GM23338 (cell line): Measurements from ENCODE around the gene NENF. TPM values are rescaled to one million over a fixed set of nuclear protein-coding genes. Genes with fewer than 3 reads are reported as not detected.

Experiments
- ATAC-seq: fragments of 200-7000 bp; cut with Tn5 transposase; 3 replicates; pipeline ENCODE4 v1.9.1; 2020
- DNase-seq: peaks from one replicate; pipeline ENCODE4 v3.0.0-alpha.2; 2015; ENCODE audit warnings: low spot score
- H2AFZ ChIP-seq: fragments of 200-600 bp; sonication (generic); 2 replicates; pipeline ENCODE4 v1.8.0; 2016; ENCODE audit warnings: antibody characterized with exemption, mild to moderate bottlenecking, moderate library complexity
- H3F3A ChIP-seq: fragments of 200-600 bp; sonication (generic); replicated peaks from 2 replicates; pipeline ENCODE4 v1.8.0; 2017; ENCODE audit warnings: antibody characterized with exemption, mixed run types, low read depth
- H3K27ac ChIP-seq: fragments of 200-600 bp; sonication (generic); 2 replicates; pipeline ENCODE4 v1.6.1; 2016; ENCODE audit warnings: low read depth
- H3K27me3 ChIP-seq: fragments of 200-600 bp; sonication (generic); 2 replicates; pipeline ENCODE4 v1.8.0; 2016; ENCODE audit warnings: mild to moderate bottlenecking, mixed run types, moderate library complexity; ENCODE audit not compliant: insufficient read depth
- H3K36me3 ChIP-seq: fragments of 200-600 bp; sonication (generic); 2 replicates; pipeline ENCODE4 v1.8.0; 2016; ENCODE audit warnings: mild to moderate bottlenecking; ENCODE audit not compliant: insufficient read depth
- H3K4me1 ChIP-seq: fragments of 200-600 bp; sonication (generic); 2 replicates; pipeline ENCODE4 v1.8.0; 2016; ENCODE audit warnings: mild to moderate bottlenecking, moderate library complexity; ENCODE audit not compliant: insufficient read depth
- H3K4me2 ChIP-seq: fragments of 200-600 bp; sonication (generic); 2 replicates; pipeline ENCODE4 v1.7.1; 2017; ENCODE audit warnings: mixed run types
- H3K4me3 ChIP-seq: fragments of 200-600 bp; sonication (generic); 2 replicates; pipeline ENCODE4 v1.6.1; 2016; ENCODE audit warnings: mixed run types
- H3K79me2 ChIP-seq: fragments of 200-600 bp; sonication (generic); replicated peaks from 2 replicates; pipeline ENCODE4 v1.8.0; 2017; ENCODE audit warnings: mild to moderate bottlenecking; ENCODE audit not compliant: insufficient read depth
- H3K9me2 ChIP-seq: fragments of 200-600 bp; sonication (generic); 2 replicates; pipeline ENCODE4 v1.8.0; 2017; ENCODE audit not compliant: insufficient read depth
- H4K20me1 ChIP-seq: fragments of 200-600 bp; sonication (generic); replicated peaks from 2 replicates; pipeline ENCODE4 v1.8.0; 2017; ENCODE audit warnings: mild to moderate bottlenecking; ENCODE audit not compliant: insufficient read depth
- H3K27ac Mint-ChIP-seq: 2 replicates; pipeline ENCODE4 v1.8.0; 2020; ENCODE audit warnings: inconsistent platforms, mild to moderate bottlenecking, moderate library complexity, mixed read lengths
- H3K27me3 Mint-ChIP-seq: 3 replicates; pipeline ENCODE4 v1.8.0; 2022; ENCODE audit warnings: low read depth, mild to moderate bottlenecking, moderate library complexity, mixed read lengths, inconsistent platforms; ENCODE audit not compliant: insufficient read depth, poor library complexity
- H3K36me3 Mint-ChIP-seq: 3 replicates; pipeline ENCODE4 v1.8.0; 2021; ENCODE audit warnings: low read depth, mild to moderate bottlenecking, inconsistent platforms, moderate library complexity, mixed read lengths
- H3K4me1 Mint-ChIP-seq: 3 replicates; pipeline ENCODE4 v1.8.0; 2020; ENCODE audit warnings: mild to moderate bottlenecking, inconsistent platforms, mixed read lengths
- H3K4me3 Mint-ChIP-seq: 3 replicates; pipeline ENCODE4 v1.8.0; 2021; ENCODE audit warnings: moderate library complexity, mild to moderate bottlenecking, inconsistent platforms, mixed read lengths
- H3K9me3 Mint-ChIP-seq: 3 replicates; pipeline ENCODE4 v1.8.0; 2020; ENCODE audit warnings: moderate library complexity, mild to moderate bottlenecking, inconsistent platforms, mixed read lengths
- ETS1 ChIP-seq: IDR thresholded peaks from 2 replicates; pipeline ENCODE4 v1.6.1; 2016; ENCODE audit warnings: antibody characterized with exemption
- NANOG ChIP-seq: IDR thresholded peaks from 2 replicates; pipeline ENCODE4 v1.6.1; 2016; ENCODE audit warnings: antibody characterized with exemption, borderline replicate concordance
- POLR2AphosphoS5 ChIP-seq: IDR thresholded peaks from 2 replicates; pipeline ENCODE4 v1.6.1; 2016; ENCODE audit warnings: antibody characterized with exemption, low read depth
- REST ChIP-seq: IDR thresholded peaks from one replicate; pipeline ENCODE4 v1.6.1; 2018; ENCODE audit warnings: antibody characterized with exemption; ENCODE audit not compliant: unreplicated experiment
- STAT1 ChIP-seq: IDR thresholded peaks from one replicate; pipeline ENCODE4 v1.6.1; 2016; ENCODE audit warnings: antibody characterized with exemption; ENCODE audit not compliant: unreplicated experiment
- ZNF114 ChIP-seq: fragments of 250-450 bp; sonication (Bioruptor Pico); IDR thresholded peaks from 2 replicates; pipeline ENCODE4 v1.5.0; 2020; ENCODE audit warnings: mild to moderate bottlenecking, moderate library complexity
- ZNF331 ChIP-seq: fragments of 250-450 bp; sonication (Bioruptor Pico); IDR thresholded peaks from 2 replicates; pipeline ENCODE4 v1.5.0; 2020; ENCODE audit warnings: low read depth, mild to moderate bottlenecking, moderate library complexity
- ZNF462 ChIP-seq: fragments of 250-450 bp; sonication (Bioruptor Pico); IDR thresholded peaks from 2 replicates; pipeline ENCODE4 v1.5.0; 2020; ENCODE audit warnings: mild to moderate bottlenecking, moderate library complexity
- polyA plus RNA-seq: library from polyadenylated mRNA; unstranded; fragments of >200 nt; fragmentation: Nextera tagmentation; extraction: Ambion mirVana; gene quantifications from 2 replicates; pipeline ENCODE4 v1.2.1, GENCODE V29; 2016
- total RNA-seq: library from RNA; depleted of rRNA; stranded (reverse); fragments of >200 nt; shearing (Covaris generic); gene quantifications from 2 replicates; pipeline ENCODE4 v1.2.3, GENCODE V29; 2014
- TF ChIP-seq, protein P1 (sequence below), 2 experiments: fragments of 200-600 bp in 1 of 2; sonication (generic) in 1 of 2; conservative IDR thresholded peaks; 2 replicates each; pipeline versions ENCODE4 v1.5.1 to v1.6.1; 2016 to 2017; ENCODE audit warnings: antibody characterized with exemption in 2 of 2, low read depth in 2 of 2, mild to moderate bottlenecking in 2 of 2, moderate library complexity in 1 of 2

Gene NENF
- total and polyA plus RNA-seq, 2 experiments from 2014 or later = 27.6 to 60.7 TPM

DNA sequence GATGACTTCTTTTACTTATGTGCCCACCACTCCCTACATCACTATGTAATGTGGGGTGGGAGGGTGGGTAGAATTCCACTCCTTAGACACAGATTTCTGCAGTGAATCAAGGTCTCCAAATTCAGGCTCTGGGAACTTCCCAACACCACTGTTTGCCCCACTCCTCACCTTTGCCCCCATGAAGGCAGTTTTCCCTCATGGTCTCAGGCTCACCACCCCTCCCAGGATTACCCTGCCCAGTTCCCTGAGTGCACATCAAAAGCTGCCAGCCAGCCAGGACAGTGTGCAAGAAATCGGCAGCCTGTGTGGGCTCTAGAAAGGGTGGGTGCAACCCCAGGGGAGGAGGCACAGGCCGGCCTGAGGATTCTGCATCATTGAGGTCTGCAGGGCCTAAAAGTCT, 14.8 kb downstream of the NENF start:
- H3K36me3 Mint-ChIP-seq = no peaks in the 10 kb centered on the region; the same call in 2 of the 3 replicates
- no peak overlapping the region for H3K4me3 Mint-ChIP-seq
- TF ChIP-seq REST (no peak), ZNF331 (CRISPR knock-in tag) (no peak), STAT1 (no peak), ZNF114 (no peak), POLR2AphosphoS5 (no peak), NANOG (no peak), ETS1 (no peak), ZNF462 (CRISPR knock-in tag) (no peak)
- TF ChIP-seq, protein P1, sequence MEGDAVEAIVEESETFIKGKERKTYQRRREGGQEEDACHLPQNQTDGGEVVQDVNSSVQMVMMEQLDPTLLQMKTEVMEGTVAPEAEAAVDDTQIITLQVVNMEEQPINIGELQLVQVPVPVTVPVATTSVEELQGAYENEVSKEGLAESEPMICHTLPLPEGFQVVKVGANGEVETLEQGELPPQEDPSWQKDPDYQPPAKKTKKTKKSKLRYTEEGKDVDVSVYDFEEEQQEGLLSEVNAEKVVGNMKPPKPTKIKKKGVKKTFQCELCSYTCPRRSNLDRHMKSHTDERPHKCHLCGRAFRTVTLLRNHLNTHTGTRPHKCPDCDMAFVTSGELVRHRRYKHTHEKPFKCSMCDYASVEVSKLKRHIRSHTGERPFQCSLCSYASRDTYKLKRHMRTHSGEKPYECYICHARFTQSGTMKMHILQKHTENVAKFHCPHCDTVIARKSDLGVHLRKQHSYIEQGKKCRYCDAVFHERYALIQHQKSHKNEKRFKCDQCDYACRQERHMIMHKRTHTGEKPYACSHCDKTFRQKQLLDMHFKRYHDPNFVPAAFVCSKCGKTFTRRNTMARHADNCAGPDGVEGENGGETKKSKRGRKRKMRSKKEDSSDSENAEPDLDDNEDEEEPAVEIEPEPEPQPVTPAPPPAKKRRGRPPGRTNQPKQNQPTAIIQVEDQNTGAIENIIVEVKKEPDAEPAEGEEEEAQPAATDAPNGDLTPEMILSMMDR (conservative IDR thresholded peaks at IDR 0.05; ENCODE audit: low read depth in 2 of 2) = no peak
- ATAC-seq = no peak
- H3K27me3 Mint-ChIP-seq = peaks cover 8% of the 10 kb centered on the region
- Histone ChIP-seq H3K27me3 (no peaks in the 10 kb centered on the region), H3F3A (no peaks in the 10 kb centered on the region), H3K79me2 (no peaks in the 10 kb centered on the region), H3K4me3 (no peak overlapping the region), H3K27ac (no peak overlapping the region), H2AFZ (no peak overlapping the region), H3K36me3 (no peaks in the 10 kb centered on the region), H3K4me2 (no peak overlapping the region), H3K9me2 (no peaks in the 10 kb centered on the region), H4K20me1 (no peaks in the 10 kb centered on the region), H3K4me1 (no peaks in the 10 kb centered on the region)
- no peaks in the 10 kb centered on the region for H3K9me3 Mint-ChIP-seq
- no peaks in the 10 kb centered on the region; the same call in 2 of the 3 replicates for H3K4me1 Mint-ChIP-seq
- no peak for DNase-seq
- H3K27ac Mint-ChIP-seq = no peak overlapping the region
